HG03060 (cell line): ENCODE data around the gene EED.

Experiments
- ATAC-seq: cut with Tn5 transposase; IDR thresholded peaks from one replicate; pipeline ENCODE4 v1.9.1; 2021; ENCODE audit warnings: low read depth, moderate number of reproducible peaks; ENCODE audit not compliant: unreplicated experiment

The EED gene

GRCh38 chr11:86244522-86245368 lies at the start of gene EED:
TSS of gene EED (plus strand) at chr11:86244753. CDS start at chr11:86245230, 477 bp downstream.
- peak; percentile 46 for ATAC-seq

DNA sequence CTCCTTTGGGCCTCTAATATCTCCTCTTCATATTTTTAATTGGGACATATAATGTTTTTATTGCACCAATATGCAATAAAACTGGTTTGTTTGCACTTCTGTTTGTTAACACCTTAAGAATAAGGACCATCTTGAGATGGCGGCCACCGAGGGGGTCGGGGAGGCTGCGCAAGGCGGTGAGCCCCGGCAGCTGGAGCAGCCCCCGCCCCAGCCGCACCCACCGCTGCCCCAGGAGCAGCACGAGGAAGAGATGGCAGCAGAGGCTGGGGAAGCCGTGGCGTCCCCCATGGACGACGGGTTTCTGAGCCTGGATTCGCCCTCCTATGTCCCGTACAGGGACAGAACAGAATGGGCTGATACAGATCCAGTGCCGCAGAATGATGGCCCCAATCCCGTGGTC lies 49.6 kb upstream of the EED start:
- no peak for ATAC-seq

- ATAC-seq, result no peak
These were observed 48.4 kb upstream of the EED start for GRCh38 chr11:86196085-86196696.

GRCh38 chr11:86196913-86197312 lies 47.6 kb upstream of the EED start:
- no peak for ATAC-seq

DNA sequence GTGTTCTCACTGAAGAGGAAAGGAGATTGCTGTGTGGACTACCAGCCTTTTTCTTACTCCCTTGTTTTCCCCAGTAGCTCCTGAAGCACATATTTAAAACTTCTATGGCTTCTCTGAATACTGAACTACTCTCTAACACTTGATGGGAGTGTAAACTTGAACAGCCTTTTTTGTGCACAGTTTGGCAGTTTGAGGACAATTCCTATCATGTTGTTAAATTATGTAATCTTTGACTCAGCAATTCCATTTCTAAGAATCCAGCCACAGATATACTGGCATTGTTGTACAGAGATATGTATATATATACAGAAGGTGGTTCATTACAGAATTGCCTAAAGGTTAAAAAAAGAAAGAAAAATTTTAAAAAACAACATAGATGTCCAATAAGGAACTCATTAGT lies 47.1 kb upstream of the EED start:
- ATAC-seq, result no peak

DNA sequence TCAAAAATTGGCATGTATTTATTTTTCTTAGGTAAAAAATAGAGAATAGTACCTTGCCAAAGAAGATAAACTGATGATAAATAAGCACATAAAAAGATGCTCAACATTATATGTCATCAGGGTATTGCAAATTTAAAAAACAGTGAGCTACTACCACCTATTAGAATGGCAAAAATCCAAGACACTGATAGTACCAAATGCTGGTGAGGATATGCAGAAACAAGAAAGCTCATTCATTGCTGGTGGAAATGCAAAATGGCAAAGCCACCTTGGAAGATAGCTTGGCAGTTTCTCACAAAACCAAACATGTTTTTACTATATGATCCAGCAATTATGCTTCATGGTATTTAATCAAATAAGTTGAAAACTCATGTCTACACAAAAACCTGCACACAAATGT lies 46.4 kb upstream of the EED start:
- ATAC-seq, result no peak

GRCh38 chr11:86199354-86199753 lies 45.2 kb upstream of the EED start:
- no peak for ATAC-seq

GRCh38 chr11:86201371-86201884 lies 43.1 kb upstream of the EED start:
- no peak for ATAC-seq

DNA sequence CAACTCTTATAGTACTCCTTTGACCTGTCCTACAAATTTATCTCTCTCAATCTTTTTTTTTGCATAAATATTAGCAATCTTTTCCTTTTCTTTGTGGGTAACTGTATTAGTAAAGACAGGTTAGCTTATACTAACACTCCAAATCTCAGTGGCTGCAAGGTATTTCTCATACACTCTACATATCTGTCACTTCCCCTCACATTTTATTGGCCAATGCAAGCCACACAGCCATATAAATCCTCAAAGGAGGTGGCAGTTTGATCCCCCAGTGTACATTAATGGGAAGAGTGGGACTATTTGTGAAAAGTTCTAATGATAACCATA lies 42.6 kb upstream of the EED start:
- ATAC-seq, result no peak

DNA sequence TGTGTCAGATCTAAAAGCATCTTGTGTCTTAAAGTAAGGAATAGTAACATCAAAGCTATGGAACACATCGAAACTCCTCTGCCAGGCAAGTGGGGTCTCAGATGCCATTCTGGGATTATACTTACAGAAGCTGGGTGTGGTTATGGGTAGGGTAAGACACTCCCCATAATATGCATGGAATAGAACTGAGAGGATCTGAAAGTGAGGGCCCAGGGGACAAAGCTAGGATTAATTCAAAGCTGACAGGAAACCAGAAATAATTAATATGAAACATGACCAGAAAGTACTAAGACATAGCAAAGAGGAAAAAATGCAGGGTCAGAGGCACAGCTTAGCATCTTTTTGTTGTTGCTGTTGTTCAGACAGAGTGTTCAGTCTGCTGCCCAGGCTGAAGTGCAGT lies 40.2 kb upstream of the EED start:
- ATAC-seq, result no peak

DNA sequence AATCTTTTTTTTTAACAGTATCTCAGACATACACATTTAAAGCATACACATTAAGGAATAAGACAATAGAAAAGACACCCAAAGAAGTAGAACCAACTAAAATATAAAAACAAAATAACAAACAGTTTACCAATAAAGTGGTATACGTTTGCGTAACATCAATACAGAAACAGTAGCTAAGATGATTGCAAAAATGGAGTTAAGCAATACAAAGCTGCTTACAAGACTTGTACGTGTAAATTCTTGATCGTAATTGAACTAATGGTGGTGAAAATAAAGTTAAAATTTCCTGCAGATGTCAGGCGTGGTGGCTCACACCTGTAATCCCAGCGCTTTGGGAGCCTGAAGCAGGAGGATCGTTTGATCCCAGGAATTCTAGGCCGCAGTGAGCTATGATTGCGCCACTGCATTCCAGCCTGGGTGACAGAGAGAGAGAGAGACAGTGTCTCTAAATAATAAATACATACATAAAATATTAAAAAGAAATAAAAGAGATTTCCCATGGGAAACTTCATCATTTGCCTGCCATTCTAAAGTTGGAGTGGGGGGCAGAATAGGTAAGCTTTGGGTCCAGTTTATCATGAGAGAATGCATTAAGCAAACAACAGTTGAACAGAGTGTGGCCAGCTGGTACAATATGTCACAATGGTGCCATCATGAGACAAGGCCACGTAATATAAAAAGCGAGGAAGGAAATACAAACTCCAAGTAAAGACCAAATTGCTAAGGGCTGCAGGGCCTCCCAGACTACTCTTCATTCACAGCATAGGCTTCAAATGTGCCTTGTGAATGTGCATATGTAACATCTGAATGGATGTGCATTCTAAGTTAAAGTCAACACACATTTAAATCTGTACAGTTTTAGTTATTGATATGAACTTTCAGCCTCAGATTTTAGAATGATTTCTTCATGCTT lies 38.9 kb upstream of the EED start:
- ATAC-seq, result no peak

DNA sequence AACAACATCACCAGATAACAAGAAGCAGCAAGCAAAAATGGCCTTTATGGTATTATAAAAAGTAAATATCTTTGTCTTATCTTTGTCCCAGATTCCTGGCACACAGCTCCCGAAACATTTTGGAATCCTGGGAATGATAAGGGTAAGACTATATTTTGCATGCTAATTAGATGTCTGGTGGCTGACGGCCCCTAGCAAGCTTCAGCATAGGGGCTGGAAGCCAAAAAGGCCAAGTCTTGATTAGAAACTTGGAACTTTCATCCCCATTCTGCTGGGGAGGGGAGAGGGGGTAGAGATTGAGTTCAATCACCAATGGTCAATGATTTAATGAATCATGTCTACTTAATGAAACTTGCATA lies 38.2 kb upstream of the EED start:
- no peak for ATAC-seq

GRCh38 chr11:86207413-86207812 lies 37.1 kb upstream of the EED start:
- no peak for ATAC-seq

GRCh38 chr11:86208572-86208971 lies 36.0 kb upstream of the EED start:
- no peak for ATAC-seq

DNA sequence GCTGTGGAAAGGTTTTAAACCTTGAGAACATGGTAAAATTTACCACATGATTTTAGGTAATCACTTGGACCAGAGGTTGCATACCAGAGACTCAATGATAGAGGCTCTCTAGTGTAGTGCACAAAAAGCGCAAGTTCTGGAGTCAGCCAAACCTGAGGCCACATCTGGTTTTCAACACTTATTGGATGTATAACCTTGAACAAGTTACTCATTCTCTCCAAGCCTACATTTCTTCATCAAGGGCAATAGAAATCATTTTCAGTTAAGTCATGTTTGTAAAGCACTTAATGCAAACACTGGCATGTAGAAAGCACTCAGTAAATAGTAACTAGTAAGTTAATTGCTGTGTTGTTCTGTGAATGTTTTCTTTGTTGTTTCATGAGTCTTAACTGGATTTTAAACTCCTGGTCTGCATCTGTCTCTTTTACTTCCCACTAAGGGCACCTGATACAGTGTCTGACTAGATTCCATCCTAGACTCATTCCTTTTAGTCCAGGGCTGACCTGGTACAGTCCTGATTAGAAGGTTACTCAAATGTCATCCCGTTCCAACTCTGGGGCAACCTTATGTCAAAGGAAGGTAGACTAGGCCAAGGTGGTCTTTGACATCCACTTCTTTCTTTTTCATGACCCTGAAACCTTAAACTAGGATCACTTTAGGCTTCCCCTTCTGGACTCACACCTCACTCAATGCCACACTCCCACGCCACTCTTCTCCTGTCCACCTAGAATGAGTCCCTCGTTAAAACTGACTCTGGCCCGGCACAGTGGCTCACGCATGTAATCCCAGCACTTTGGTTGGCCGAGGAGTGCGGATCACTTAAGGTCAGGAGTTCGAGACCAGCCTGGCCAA lies 34.5 kb upstream of the EED start:
- no peak for ATAC-seq

DNA sequence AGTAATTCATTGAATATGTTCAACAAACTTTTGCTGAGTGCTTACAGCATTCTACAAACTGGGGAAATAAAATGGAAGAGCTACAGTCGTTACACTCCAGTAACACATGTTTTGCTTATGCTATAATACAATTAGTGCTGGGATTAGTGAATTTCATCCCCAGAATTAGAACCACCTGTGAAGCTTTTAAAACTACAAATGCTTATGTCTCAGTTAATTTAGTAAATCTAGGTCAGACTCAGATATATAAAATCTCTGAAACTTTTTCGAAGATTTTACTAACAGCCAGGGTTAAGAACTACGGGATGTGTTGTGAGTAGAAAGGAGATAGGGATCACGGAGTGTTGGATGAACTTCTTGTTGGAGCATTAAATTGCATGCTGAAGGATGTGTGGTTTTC lies 33.7 kb upstream of the EED start:
- ATAC-seq, result no peak

DNA sequence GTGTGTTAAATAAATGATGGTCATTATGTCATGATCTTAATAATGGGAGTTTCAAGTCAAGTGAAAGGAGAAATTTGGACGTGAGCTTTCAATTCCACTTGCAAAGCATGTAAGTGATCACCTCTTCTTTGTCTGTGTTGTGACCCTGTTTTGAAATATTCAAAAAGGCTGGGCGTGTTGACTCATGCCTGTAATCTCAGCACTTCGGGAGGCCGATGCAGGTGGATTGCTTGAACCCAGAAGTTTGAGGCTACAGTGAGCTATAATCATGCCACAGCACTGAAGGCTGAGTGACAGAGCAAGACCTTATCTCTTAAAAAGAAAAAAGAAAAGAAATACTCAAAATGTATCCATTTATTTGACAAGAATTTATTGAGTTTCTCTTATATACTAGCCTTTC lies 32.9 kb upstream of the EED start:
- ATAC-seq, result no peak

- ATAC-seq, result no peak
These were observed 32.4 kb upstream of the EED start for GRCh38 chr11:86212019-86212611.

- ATAC-seq, result no peak
These were observed 29.8 kb upstream of the EED start for GRCh38 chr11:86214710-86215109.
